MCF 10A (cell line): ENCODE measurements around the gene HP. TPM values are rescaled to one million over a fixed set of nuclear protein-coding genes. Genes with fewer than 3 reads are reported as not detected.
A peak's percentile ranks its signal among the peaks of the same experiment; 100 is the strongest.

Source experiments
- BruUV-seq: library from RNA; stranded (reverse); fragments of 400-500 nt; replicated peaks from 2 replicates; lab custom pipeline; 2021; lab: Mats Ljungman, UMichigan
- CTCF ChIA-PET: fragments of 300-600 bp; sonication (Branson Sonifier 250); formaldehyde crosslinking; extraction: SDS; loops from one replicate; lab custom pipeline; 2021; ENCODE audit warnings: antibody characterized with exemption, inconsistent platforms; lab: Yijun Ruan, JAX
- POLR2A ChIA-PET: fragments of 300-600, 350-650 bp; sonication (Branson Sonifier 250); formaldehyde crosslinking; extraction: SDS; loops from one replicate; lab custom pipeline; 2020; ENCODE audit warnings: antibody characterized with exemption, inconsistent platforms; lab: Yijun Ruan, JAX
- DNase-seq: peaks from one replicate; pipeline ENCODE4 v3.0.0-alpha.2; 2018; ENCODE audit not compliant: unreplicated experiment
- H3K27ac Mint-ChIP-seq: one replicate; pipeline ENCODE4 v1.8.0; 2022; ENCODE audit warnings: mild to moderate bottlenecking, low read depth, mixed read lengths; ENCODE audit not compliant: unreplicated experiment
- H3K27me3 Mint-ChIP-seq: one replicate; pipeline ENCODE4 v1.8.0; 2022; ENCODE audit warnings: mixed read lengths; ENCODE audit not compliant: insufficient read depth, unreplicated experiment
- H3K36me3 Mint-ChIP-seq: one replicate; pipeline ENCODE4 v1.8.0; 2022; ENCODE audit warnings: mild to moderate bottlenecking, moderate library complexity, mixed read lengths; ENCODE audit not compliant: insufficient read depth, unreplicated experiment
- H3K4me1 Mint-ChIP-seq: one replicate; pipeline ENCODE4 v1.8.0; 2022; ENCODE audit warnings: mixed read lengths; ENCODE audit not compliant: insufficient read depth, unreplicated experiment
- H3K4me3 Mint-ChIP-seq: one replicate; pipeline ENCODE4 v1.8.0; 2022; ENCODE audit warnings: mild to moderate bottlenecking, moderate library complexity, mixed read lengths; ENCODE audit not compliant: unreplicated experiment
- H3K9me3 Mint-ChIP-seq: one replicate; pipeline ENCODE4 v1.8.0; 2022; ENCODE audit warnings: mixed read lengths; ENCODE audit not compliant: unreplicated experiment
- CTCF ChIP-seq: fragments of 200-600 bp; IDR thresholded peaks from one replicate; pipeline ENCODE4 v1.8.0; 2022; ENCODE audit warnings: antibody characterized with exemption, mild to moderate bottlenecking; ENCODE audit not compliant: unreplicated experiment
- intact Hi-C: fragments of 100-400 bp; cut with micrococcal nuclease; formaldehyde crosslinking; loops from 2 replicates; pipeline ENCODE4 v1.14.1; 2022
- total RNA-seq: library from RNA; stranded (reverse); gene quantifications from 2 replicates; pipeline ENCODE4 v1.2.3, GENCODE V29; 2022

HP gene
- total RNA-seq, 1 experiment from 2014 or later = not detected

GRCh38 chr16:72084445-72084844 lies 30.1 kb downstream of the HP start:
- H3K36me3 Mint-ChIP-seq = peaks cover 49% of the 10 kb centered on the region
- no peak overlapping the region for H3K4me3 Mint-ChIP-seq
- peaks cover 6% of the 10 kb centered on the region for H3K4me1 Mint-ChIP-seq
- no peak overlapping the region for H3K27ac Mint-ChIP-seq
- POLR2A ChIA-PET = no interaction called here
- no peaks in the 10 kb centered on the region for H3K9me3 Mint-ChIP-seq
- intact Hi-C loops = no loop called here
- no peak for DNase-seq
- H3K27me3 Mint-ChIP-seq = no peaks in the 10 kb centered on the region
- no TSS peak for BruUV-seq
- no peak for TF ChIP-seq CTCF
- CTCF ChIA-PET = interaction anchor here (0.6 to 1.7 kb wide), 4 partner anchors 16 to 1406 kb away, joined by 3 to 9 read pairs (median 4); no protein-coding TSS in a partner anchor

GRCh38 chr16:72085002-72085401 lies 30.7 kb downstream of the HP start:
- Mint-ChIP-seq H3K27ac (no peak overlapping the region), H3K36me3 (peaks cover 53% of the 10 kb centered on the region), H3K9me3 (no peaks in the 10 kb centered on the region), H3K4me1 (peaks cover 6% of the 10 kb centered on the region), H3K27me3 (no peaks in the 10 kb centered on the region), H3K4me3 (no peak overlapping the region)
- no peak for TF ChIP-seq CTCF
- intact Hi-C loops = no loop called here
- CTCF ChIA-PET = interaction anchor here (0.6 to 1.1 kb wide), 2 partner anchors 19 to 1406 kb away, joined by 3 to 4 read pairs; no protein-coding TSS in a partner anchor
- BruUV-seq = no TSS peak
- POLR2A ChIA-PET = no interaction called here
- no peak for DNase-seq

GRCh38 chr16:72091217-72091616 lies 36.9 kb downstream of the HP start:
- intact Hi-C loops = loop anchor here (10.0 kb wide), 1 partner anchor 196 kb away; the partner anchor contains the start of gene IST1
- Mint-ChIP-seq H3K27ac (peak overlapping the region; percentile 34), H3K4me1 (peaks cover 31% of the 10 kb centered on the region), H3K9me3 (no peaks in the 10 kb centered on the region), H3K4me3 (peak overlapping the region; percentile 99), H3K27me3 (no peaks in the 10 kb centered on the region), H3K36me3 (peaks cover 49% of the 10 kb centered on the region)
- peak; percentile 6 for DNase-seq
- CTCF ChIA-PET = interaction anchor here (0.6 to 2.8 kb wide), 4 partner anchors 20 to 28 kb away, joined by 3 to 18 read pairs (median 9); partner anchors contain the start of gene HPR
- BruUV-seq = no TSS peak
- POLR2A ChIA-PET = no interaction called here
- no peak for TF ChIP-seq CTCF

GRCh38 chr16:72092832-72093447 lies 38.6 kb downstream of the HP start:
- POLR2A ChIA-PET = interaction anchor here (0.6 to 2.6 kb wide), 21 partner anchors 9 to 964 kb away, joined by 3 to 11 read pairs (median 3); partner anchors contain the start of genes AP1G1, IST1 and ZNF821
- CTCF ChIA-PET = interaction anchor here (0.7 to 2.1 kb wide), 5 partner anchors 14 to 442 kb away, joined by 3 to 14 read pairs (median 3); partner anchors contain the start of gene PKD1L3
- peaks cover 39% of the 10 kb centered on the region for H3K36me3 Mint-ChIP-seq
- peaks cover 38% of the 10 kb centered on the region for H3K4me1 Mint-ChIP-seq
- no peak for TF ChIP-seq CTCF
- H3K27ac Mint-ChIP-seq = peak overlapping the region; percentile 93
- H3K27me3 Mint-ChIP-seq = no peaks in the 10 kb centered on the region
- TSS peak; percentile 43 for BruUV-seq
- peak overlapping the region; percentile 99 for H3K4me3 Mint-ChIP-seq
- H3K9me3 Mint-ChIP-seq = no peaks in the 10 kb centered on the region
- DNase-seq = peak; percentile 55
- intact Hi-C loops = loop anchor here (10.0 kb wide), 1 partner anchor 198 kb away; the partner anchor contains the start of gene IST1
